Measurements from ENCODE around the gene ZNF302. TPM values are rescaled to one million over a fixed set of nuclear protein-coding genes. Genes with fewer than 3 reads are reported as not detected.
"Not testable (repeated sequence)": the region's sequence is repeated elsewhere in the genome, so short reads cannot be mapped to it uniquely, and the experiment has no call there.

The ZNF302 gene
- total RNA-seq, 1 donor from 2014 or later, result 45.6 TPM

- no peaks in the 10 kb centered on the region for H3K27me3 ChIP-seq (ENCODE audit: low read depth)
- H3K4me3 ChIP-seq, result peak overlapping the region; percentile 84
- H3K36me3 ChIP-seq, result peaks cover 45% of the 10 kb centered on the region
- no peak for DNase-seq
- H3K27ac ChIP-seq (replicated peaks), result peak overlapping the region; percentile 99
- no peak for TF ChIP-seq CTCF (IDR thresholded peaks at IDR 0.05; ENCODE audit: borderline replicate concordance)
- intact Hi-C loops (cut with micrococcal nuclease), result no loop called here
- peaks cover 60% of the 10 kb centered on the region for H3K4me1 ChIP-seq
- H3K9me3 ChIP-seq (replicated peaks), result peaks cover 32% of the 10 kb centered on the region
Measured at GRCh38 chr19:34678421-34678820, 943 bp downstream of the ZNF302 start.

- Histone ChIP-seq H3K27me3 (ENCODE audit: low read depth) (no peaks in the 10 kb centered on the region), H3K9me3 (replicated peaks) (peaks cover 63% of the 10 kb centered on the region), H3K36me3 (peaks cover 68% of the 10 kb centered on the region), H3K27ac (replicated peaks) (no peak overlapping the region), H3K4me3 (no peak overlapping the region), H3K4me1 (peaks cover 37% of the 10 kb centered on the region)
- intact Hi-C loops (cut with micrococcal nuclease), result no loop called here
- TF ChIP-seq CTCF (IDR thresholded peaks at IDR 0.05; ENCODE audit: borderline replicate concordance), result no peak
- no peak for DNase-seq
Measured at GRCh38 chr19:34681478-34681877, 4.0 kb downstream of the ZNF302 start.

- intact Hi-C loops (cut with micrococcal nuclease); DNase-seq; H3K27ac ChIP-seq (replicated peaks); H3K27me3 ChIP-seq (ENCODE audit: low read depth); H3K4me3 ChIP-seq; H3K4me1 ChIP-seq: not testable (repeated sequence)
- Histone ChIP-seq H3K9me3 (replicated peaks) (peaks cover 76% of the 10 kb centered on the region), H3K36me3 (peaks cover 55% of the 10 kb centered on the region)
Measured at GRCh38 chr19:34685266-34685665, 7.8 kb downstream of the ZNF302 start.

- H3K27ac ChIP-seq (replicated peaks), result no peak overlapping the region
- peaks cover 64% of the 10 kb centered on the region for H3K9me3 ChIP-seq (replicated peaks)
- no peak for DNase-seq
- no peaks in the 10 kb centered on the region for H3K4me1 ChIP-seq
- no peak for TF ChIP-seq CTCF (IDR thresholded peaks at IDR 0.05; ENCODE audit: borderline replicate concordance)
- peaks cover 43% of the 10 kb centered on the region for H3K36me3 ChIP-seq
- intact Hi-C loops (cut with micrococcal nuclease), result no loop called here
- no peaks in the 10 kb centered on the region for H3K27me3 ChIP-seq (ENCODE audit: low read depth)
- H3K4me3 ChIP-seq, result no peak overlapping the region
Measured at GRCh38 chr19:34686455-34686854, 9.0 kb downstream of the ZNF302 start.

- no peak overlapping the region for H3K4me3 ChIP-seq
- no peaks in the 10 kb centered on the region for H3K27me3 ChIP-seq (ENCODE audit: low read depth)
- H3K27ac ChIP-seq (replicated peaks), result no peak overlapping the region
- no peak for TF ChIP-seq CTCF (IDR thresholded peaks at IDR 0.05; ENCODE audit: borderline replicate concordance)
- intact Hi-C loops (cut with micrococcal nuclease), result no loop called here
- no peak for DNase-seq
- H3K4me1 ChIP-seq, result no peaks in the 10 kb centered on the region
- H3K36me3 ChIP-seq, result peaks cover 34% of the 10 kb centered on the region
- H3K9me3 ChIP-seq (replicated peaks), result peaks cover 55% of the 10 kb centered on the region
Measured at GRCh38 chr19:34687348-34687747, 9.9 kb downstream of the ZNF302 start.

GRCh38 chr19:34688592-34688991 is 11.1 kb downstream of the ZNF302 start:
- TF ChIP-seq CTCF (IDR thresholded peaks at IDR 0.05; ENCODE audit: borderline replicate concordance), result no peak
- intact Hi-C loops (cut with micrococcal nuclease), result no loop called here
- no peaks in the 10 kb centered on the region for H3K4me1 ChIP-seq
- no peak overlapping the region for H3K4me3 ChIP-seq
- no peak for DNase-seq
- peaks cover 22% of the 10 kb centered on the region for H3K36me3 ChIP-seq
- peaks cover 42% of the 10 kb centered on the region for H3K9me3 ChIP-seq (replicated peaks)
- no peaks in the 10 kb centered on the region for H3K27me3 ChIP-seq (ENCODE audit: low read depth)
- no peak overlapping the region for H3K27ac ChIP-seq (replicated peaks)

Data from left ventricle myocardium inferior (tissue), 1 donor.